Stimulated activated CD4-positive, alpha-beta T cell treated with anti-CD3 and anti-CD28 coated beads, Interleukin-1b, Interleukin-23, amount 100 ng/mL, for 24 hours (primary cell): ENCODE measurements around the gene CAMK2G.
"Not testable (repeated sequence)": the region's sequence is repeated elsewhere in the genome, so short reads cannot be mapped to it uniquely, and the experiment has no call there.

Experiments used
- DNase-seq, 4 experiments: peaks; one replicate each; pipeline ENCODE4 v3.0.0-alpha.2; 2020; ENCODE audit warnings: low read depth in 4 of 4, low spot score in 1 of 4

Gene CAMK2G

DNA sequence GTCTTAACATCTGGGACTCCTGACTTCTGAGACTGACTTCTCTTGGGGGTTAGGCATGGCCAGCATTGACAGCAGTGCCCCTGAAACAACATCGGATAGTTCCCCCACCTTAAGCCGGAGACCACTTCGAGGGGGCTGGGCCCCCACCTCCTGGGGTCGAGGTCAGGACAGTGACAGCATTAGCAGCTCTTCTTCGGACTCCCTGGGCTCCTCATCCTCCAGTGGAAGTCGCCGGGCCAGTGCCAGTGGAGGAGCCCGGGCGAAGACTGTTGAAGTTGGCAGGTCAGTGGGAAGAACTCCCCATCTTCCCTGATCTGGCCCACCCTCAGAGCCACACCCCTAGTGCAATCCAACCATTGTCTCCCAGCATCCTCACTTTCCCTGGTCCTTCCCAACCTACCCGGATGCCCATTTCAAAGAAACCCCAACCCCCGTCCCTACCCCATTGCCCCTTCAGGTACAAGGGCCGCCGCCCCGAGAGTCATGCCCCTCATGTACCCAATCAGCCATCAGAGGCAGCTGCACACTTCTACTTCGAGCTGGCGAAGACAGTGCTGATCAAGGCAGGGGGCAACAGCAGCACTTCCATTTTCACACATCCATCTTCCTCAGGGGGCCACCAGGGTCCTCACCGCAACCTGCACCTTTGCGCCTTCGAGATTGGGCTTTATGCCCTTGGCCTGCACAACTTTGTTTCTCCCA, 76.9 kb downstream of the CAMK2G start:
- no peak for DNase-seq

GRCh38 chr10:73796766-73797165, 77.6 kb downstream of the CAMK2G start:
- no peak for DNase-seq

- DNase-seq, result not testable (repeated sequence)
Observed at GRCh38 chr10:73796035-73796434, 78.3 kb downstream of the CAMK2G start.

DNA sequence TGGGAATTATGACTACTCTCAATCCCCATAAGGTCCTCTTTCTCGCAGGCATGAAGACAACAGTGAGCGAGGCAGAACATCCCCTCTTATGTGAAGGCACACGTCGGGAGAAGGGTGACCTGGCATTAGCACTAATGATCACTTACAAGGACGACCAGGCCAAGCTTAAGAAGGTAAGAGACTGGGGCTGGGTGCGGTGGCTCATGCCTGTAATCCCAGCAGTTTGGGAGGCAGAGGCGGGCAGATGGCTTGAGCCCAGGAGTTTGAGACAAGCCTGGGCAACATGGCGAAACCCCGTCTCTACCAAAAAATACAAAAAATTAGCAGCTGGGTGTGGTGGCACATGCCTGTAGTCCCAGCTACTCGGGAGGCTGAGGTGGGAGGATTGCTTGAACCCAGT, 78.9 kb downstream of the CAMK2G start:
- DNase-seq, result not testable (repeated sequence)

DNA sequence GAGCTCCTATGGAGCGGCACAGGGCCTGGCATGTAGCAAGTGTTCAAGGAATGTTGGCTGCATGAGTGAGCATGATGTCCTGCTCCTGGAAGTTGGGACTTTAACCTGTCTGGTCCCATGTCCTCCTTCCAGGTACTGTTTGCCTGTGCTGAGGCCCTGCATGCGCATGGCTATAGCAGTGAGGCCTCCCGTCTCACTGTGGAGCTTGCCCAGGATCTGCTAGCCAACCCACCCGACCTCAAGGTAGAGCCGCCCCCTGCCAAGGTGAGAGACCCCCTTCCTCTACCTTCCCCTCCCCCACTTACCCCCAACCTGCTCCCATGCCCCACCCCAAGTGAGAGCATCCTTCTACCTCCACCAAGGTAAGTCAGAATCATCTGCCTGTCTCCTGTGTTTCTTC, 80.9 kb downstream of the CAMK2G start:
- no peak for DNase-seq

- DNase-seq, result no peak
Observed at GRCh38 chr10:73791871-73792400, 82.4 kb downstream of the CAMK2G start.

DNA sequence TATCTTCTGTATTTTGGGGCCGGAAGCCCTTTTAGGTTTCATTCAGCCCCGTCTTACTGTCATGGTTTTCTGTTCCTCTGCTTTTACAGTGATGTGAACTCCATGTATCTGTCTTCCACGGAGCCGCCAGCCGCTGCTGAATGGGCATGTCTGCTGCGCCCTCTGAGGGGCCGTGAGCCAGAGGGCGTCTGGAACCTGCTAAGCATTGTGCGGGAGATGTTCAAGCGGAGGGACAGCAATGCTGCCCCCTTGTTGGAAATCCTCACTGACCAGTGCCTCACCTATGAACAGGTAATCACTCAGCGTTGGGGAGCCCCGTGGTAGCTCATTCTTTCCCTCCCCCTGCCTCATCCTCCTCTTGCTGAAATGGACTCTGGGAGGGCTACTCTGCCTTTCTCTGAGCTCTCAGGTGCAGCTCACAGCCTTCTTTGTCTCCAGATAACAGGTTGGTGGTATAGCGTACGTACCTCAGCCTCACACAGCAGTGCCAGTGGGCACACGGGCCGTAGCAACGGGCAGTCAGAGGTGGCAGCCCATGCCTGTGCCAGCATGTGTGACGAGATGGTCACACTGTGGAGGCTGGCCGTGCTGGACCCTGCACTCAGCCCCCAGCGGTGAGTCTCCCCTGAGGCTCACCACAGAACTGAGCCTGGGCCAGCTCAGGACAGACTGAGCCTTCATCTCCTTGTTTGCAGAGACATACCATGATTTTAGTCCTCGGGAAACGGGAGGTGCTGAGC, 83.3 kb downstream of the CAMK2G start:
- no peak for DNase-seq

DNA sequence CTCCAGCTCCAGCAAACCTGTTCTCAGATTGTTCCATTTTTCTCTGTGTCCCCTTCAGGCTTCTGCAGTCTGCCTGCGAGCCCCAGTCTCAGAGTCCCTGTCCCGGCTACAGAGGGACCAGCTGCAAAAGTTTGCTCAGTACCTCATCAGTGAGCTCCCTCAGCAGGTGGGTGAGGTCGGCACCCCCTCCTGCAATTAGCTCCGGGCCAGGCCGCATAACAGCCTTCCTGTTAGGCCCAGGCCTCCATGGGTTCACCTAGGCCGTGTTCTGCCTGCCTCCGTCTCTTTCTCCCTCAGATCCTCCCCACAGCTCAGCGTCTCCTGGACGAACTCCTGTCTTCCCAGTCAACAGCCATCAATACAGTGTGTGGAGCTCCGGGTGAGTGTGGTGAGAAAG, 84.7 kb downstream of the CAMK2G start:
- DNase-seq, result no peak

DNA sequence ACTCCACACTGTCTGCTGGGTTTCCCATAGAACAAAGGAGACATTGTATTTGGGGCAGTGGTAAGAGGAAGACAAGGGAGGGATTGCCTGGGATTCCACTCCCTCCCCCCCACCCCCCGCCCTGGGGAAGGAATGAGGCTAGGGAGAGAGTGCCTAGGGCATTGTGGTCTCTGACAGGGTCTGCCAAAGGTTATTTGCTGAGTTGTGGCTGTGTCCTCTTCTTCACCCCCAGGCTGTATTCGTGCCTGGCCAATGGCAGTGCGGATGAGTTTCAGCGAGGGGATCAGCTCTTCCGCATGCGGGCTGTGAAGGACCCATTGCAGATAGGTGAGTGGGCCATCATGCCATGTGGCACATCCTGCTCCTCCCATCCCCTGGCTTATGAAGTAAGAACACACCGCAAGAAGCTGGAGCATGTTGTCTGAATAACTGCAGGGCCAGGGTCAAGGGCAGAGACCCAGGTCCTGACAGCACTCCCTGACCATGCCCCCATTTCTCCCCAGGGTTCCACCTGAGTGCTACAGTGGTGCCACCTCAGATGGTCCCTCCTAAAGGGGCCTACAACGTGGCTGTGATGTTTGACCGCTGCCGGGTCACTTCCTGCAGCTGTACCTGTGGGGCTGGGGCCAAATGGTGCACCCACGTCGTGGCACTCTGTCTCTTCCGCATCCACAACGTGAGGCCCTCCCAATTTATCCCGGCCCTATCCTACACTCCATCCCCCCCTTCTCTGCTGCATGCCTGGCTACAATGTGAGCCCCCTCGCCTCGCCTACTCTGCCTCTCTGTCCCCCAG, 85.3 kb downstream of the CAMK2G start:
- no peak for DNase-seq

DNA sequence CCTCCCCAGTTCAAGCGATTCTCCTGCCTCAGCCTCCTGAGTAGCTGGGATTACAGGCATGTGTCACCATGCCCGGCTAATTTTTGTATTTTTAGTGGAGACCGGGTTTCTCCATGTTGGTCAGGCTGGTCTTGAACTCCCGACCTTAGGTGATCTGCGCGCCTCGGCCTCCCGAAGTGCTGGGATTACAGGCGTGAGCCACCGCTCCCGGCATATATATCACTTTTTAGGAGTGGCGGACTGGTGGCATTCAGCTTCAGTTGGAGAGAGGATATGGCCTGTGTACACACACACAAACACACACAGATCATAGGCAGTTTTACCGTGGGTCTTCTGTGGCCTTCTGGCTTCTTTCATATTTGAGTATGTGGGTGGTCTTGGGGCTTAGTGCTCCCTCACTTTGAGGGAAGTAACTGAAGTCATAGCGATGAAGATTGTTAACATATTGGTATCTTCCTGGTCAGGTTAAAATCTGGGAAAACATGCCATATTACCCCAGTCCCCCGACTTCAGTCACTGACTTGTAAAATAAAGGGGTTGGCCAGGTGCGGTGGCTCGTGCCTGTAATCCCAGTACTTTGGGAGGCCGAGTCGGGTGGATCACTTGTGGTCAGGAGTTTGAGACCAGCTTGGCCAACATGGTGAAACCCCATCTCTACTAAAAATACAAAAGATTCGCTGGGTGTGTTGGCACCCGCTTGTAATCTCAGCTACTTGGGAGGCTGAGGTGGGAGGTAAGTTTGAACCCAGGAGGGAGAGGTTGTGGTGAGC, 87.1 kb downstream of the CAMK2G start:
- DNase-seq, result not testable (repeated sequence)

DNA sequence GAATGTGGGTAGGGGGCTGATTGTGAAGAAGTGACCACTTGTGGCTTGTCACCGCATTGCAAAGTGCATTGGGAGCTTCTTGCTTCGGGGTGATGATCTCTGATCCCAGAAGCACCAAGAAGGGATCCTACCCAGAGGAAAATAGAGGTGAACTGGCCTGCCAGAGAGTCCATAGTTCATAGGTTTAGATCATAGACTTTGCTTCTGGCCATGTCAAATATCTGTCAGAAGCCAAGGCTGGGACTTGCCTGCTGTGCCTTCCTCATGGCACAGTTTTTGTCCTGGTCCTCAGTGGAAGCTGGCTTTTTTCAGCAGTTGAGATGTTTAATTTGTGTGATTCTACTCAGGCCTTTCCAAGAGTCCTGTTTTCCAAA, 87.9 kb downstream of the CAMK2G start:
- DNase-seq, result no peak

- DNase-seq, result no peak
Observed at GRCh38 chr10:73785721-73786511, 88.4 kb downstream of the CAMK2G start.

DNA sequence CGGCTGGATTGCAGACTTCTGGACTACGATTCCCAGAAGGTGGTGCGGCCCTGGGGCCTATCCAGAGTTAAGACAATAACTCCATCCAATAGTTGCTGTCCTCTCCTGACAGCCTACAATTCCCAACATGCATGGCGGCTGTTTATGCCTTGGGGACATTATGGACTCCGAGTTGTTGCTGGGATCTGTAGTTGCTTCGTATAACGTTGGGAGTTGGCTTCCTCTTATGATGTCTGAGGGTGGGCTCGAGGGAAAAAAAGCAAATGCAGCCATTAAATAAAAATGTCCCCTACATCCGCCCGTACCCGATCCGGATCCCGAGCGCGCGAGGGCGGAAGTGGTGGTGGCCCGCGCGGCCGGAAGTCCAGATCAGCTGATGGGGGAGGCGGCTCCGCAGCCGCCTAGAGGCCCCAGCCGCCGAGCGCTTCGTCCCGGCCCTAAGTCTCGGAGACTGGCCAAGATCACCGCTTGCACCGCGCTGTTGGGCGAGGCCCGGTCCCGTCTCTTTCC, 89.1 kb downstream of the CAMK2G start, which contains the start of gene ZSWIM8:
TSS of gene ZSWIM8 (plus strand) at position 396 of the 510 bp plus-strand sequence. CDS start 273 bp downstream, outside the sequence.
- DNase-seq, result peak; percentile 62 to 76 (median 70)

- DNase-seq, result no peak
Observed at GRCh38 chr10:73782749-73783085, 91.6 kb downstream of the CAMK2G start.

- peak; percentile 78 to 91 (median 86) for DNase-seq
Observed at GRCh38 chr10:73781879-73782748, 92.2 kb downstream of the CAMK2G start, which contains the start of gene CHCHD1. CHCHD1 (plus strand) TSS chr10:73782048; CDS start chr10:73782076, 28 bp downstream.

DNA sequence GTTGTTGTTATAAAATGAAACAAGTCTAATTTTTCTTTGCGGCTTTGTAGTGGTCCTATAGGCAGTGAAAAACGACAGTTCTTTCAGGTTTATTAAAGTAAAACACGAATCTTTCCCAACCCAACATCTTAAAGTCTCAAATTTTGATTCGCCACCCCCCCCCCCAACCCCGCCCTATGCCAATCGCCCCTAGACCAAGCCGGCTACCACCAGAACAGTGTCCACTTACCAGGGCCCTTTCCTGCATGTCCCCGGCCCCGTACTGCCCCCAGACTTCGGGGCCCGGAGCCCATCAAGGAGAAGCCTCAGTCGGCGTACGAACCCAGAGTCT, 92.8 kb downstream of the CAMK2G start:
- DNase-seq, result no peak

- DNase-seq, result no peak
Observed at GRCh38 chr10:73780966-73781365, 93.4 kb downstream of the CAMK2G start.

DNA sequence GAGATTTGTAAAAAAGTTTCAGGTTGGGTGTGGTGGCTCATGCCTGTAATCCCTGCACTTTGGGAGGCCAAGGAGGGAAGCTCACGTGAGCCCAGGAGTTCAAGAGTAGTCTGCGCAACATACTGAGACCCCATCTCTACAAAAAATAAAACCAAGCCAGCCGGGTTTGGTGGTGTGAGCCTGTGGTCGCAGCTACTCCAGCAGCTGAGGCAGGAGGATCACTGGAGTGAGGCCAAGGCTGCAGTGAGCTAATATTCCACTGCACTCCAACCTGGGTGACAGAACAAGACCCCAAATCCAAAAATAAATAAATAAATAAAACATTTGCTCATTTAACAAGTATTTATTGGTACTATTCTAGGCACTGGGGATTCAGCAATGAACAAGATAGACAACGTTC, 94.1 kb downstream of the CAMK2G start:
- no peak for DNase-seq
